MM.1S (cell line): ENCODE data around the gene PRKD3.

Source experiments
- CTCF ChIP-seq: fragments of 300-600 bp; sonication (generic); IDR thresholded peaks from 2 replicates; pipeline ENCODE4 v1.5.1; 2016; ENCODE audit warnings: antibody characterized with exemption, low read length, mixed read lengths
- EZH2 ChIP-seq: fragments of 300-600 bp; sonication (generic); optimal IDR thresholded peaks from 2 replicates; pipeline ENCODE3; 2017; ENCODE audit warnings: low read depth, mild to moderate bottlenecking, antibody characterized with exemption, low read length, mixed read lengths
- EZH2phosphoT487 ChIP-seq: fragments of 300-600 bp; sonication (generic); IDR thresholded peaks from 2 replicates; pipeline ENCODE4 v1.6.1; 2018; ENCODE audit warnings: antibody characterized with exemption, low read length

GRCh38 chr2:37281916-37282315 lies 42.7 kb downstream of the PRKD3 start:
- TF ChIP-seq CTCF (peak; percentile 38), EZH2 (no peak), EZH2phosphoT487 (no peak)
